ENCODE results near the gene TMED4. TPM values are rescaled to one million over a fixed set of nuclear protein-coding genes. Genes with fewer than 3 reads are reported as not detected.
"Not testable (repeated sequence)": the region's sequence is repeated elsewhere in the genome, so short reads cannot be mapped to it uniquely, and the experiment has no call there.

The TMED4 gene
- total RNA-seq, 2 donors from 2014 or later, result 97.9 to 104 TPM

GRCh38 chr7:44568771-44569560 lies 13.1 kb downstream of the TMED4 start:
- ATAC-seq, result no peak
- no peaks in the 10 kb centered on the region for H3K27me3 Mint-ChIP-seq
- H3K4me1 Mint-ChIP-seq (ENCODE audit: low read depth in 2 of 2), result peaks cover 30 to 31% of the 10 kb centered on the region in 2 donors
- peaks cover 15% of the 10 kb centered on the region for H3K36me3 Mint-ChIP-seq
- no peak overlapping the region for H3K27ac Mint-ChIP-seq
- DNase-seq (ENCODE audit: low spot score), result no peak
- H3K4me3 Mint-ChIP-seq, result no peak overlapping the region
- H3K9me3 Mint-ChIP-seq, result no peaks in the 10 kb centered on the region

GRCh38 chr7:44567884-44568283 lies 14.1 kb downstream of the TMED4 start:
- no peak for ATAC-seq
- peaks cover 19 to 26% of the 10 kb centered on the region in 2 donors for H3K4me1 Mint-ChIP-seq (ENCODE audit: low read depth in 2 of 2)
- no peaks in the 10 kb centered on the region for H3K9me3 Mint-ChIP-seq
- peak overlapping the region in 1 of 2 donors; percentile 32 for H3K27ac Mint-ChIP-seq
- peaks cover 9% of the 10 kb centered on the region for H3K36me3 Mint-ChIP-seq
- H3K4me3 Mint-ChIP-seq, result no peak overlapping the region
- no peak for DNase-seq (ENCODE audit: low spot score)
- no peaks in the 10 kb centered on the region for H3K27me3 Mint-ChIP-seq

GRCh38 chr7:44566680-44567079 lies 15.4 kb downstream of the TMED4 start:
- Mint-ChIP-seq H3K27ac (no peak overlapping the region), H3K36me3 (peaks cover 8% of the 10 kb centered on the region), H3K4me3 (no peak overlapping the region), H3K27me3 (no peaks in the 10 kb centered on the region), H3K4me1 (ENCODE audit: low read depth in 2 of 2) (peaks cover 12 to 19% of the 10 kb centered on the region in 2 donors), H3K9me3 (no peaks in the 10 kb centered on the region)
- ATAC-seq, result no peak
- DNase-seq (ENCODE audit: low spot score), result no peak

GRCh38 chr7:44565795-44566559 lies 16.1 kb downstream of the TMED4 start:
- ATAC-seq, result peak in 1 of 2 donors; percentile 7

GRCh38 chr7:44565097-44565794 lies 16.8 kb downstream of the TMED4 start:
- H3K36me3 Mint-ChIP-seq, result peaks cover 8% of the 10 kb centered on the region
- ATAC-seq (peak; percentile 75 to 79), DNase-seq (ENCODE audit: low spot score) (no peak)
- peaks cover 12 to 19% of the 10 kb centered on the region in 2 donors for H3K4me1 Mint-ChIP-seq (ENCODE audit: low read depth in 2 of 2)
- H3K27ac Mint-ChIP-seq, result peak overlapping the region in 1 of 2 donors; percentile 23
- no peaks in the 10 kb centered on the region for H3K9me3 Mint-ChIP-seq
- H3K27me3 Mint-ChIP-seq, result no peaks in the 10 kb centered on the region
- no peak overlapping the region for H3K4me3 Mint-ChIP-seq

More at GRCh38 chr7:44565795-44566559, 16.1 kb downstream of the TMED4 start:
- no peaks in the 10 kb centered on the region for H3K9me3 Mint-ChIP-seq
- H3K36me3 Mint-ChIP-seq, result peaks cover 8% of the 10 kb centered on the region
- H3K27ac Mint-ChIP-seq, result peak overlapping the region in 1 of 2 donors; percentile 23
- no peak overlapping the region for H3K4me3 Mint-ChIP-seq
- no peak for DNase-seq (ENCODE audit: low spot score)
- no peaks in the 10 kb centered on the region for H3K27me3 Mint-ChIP-seq
- H3K4me1 Mint-ChIP-seq (ENCODE audit: low read depth in 2 of 2), result peaks cover 12 to 19% of the 10 kb centered on the region in 2 donors

GRCh38 chr7:44564606-44565005 lies 17.4 kb downstream of the TMED4 start:
- DNase-seq (ENCODE audit: low spot score), result no peak
- Mint-ChIP-seq H3K4me3 (no peak overlapping the region), H3K9me3 (no peaks in the 10 kb centered on the region), H3K27me3 (no peaks in the 10 kb centered on the region), H3K4me1 (ENCODE audit: low read depth in 2 of 2) (peaks cover 12 to 19% of the 10 kb centered on the region in 2 donors), H3K36me3 (peaks cover 8% of the 10 kb centered on the region), H3K27ac (no peak overlapping the region)
- no peak for ATAC-seq

GRCh38 chr7:44563171-44563679 lies 18.8 kb downstream of the TMED4 start:
- Mint-ChIP-seq H3K27me3 (no peaks in the 10 kb centered on the region), H3K36me3 (peaks cover 8% of the 10 kb centered on the region), H3K4me1 (ENCODE audit: low read depth in 2 of 2) (peaks cover 12 to 13% of the 10 kb centered on the region in 2 donors), H3K9me3 (no peaks in the 10 kb centered on the region), H3K27ac (no peak overlapping the region), H3K4me3 (no peak overlapping the region)
- no peak for ATAC-seq
- no peak for DNase-seq (ENCODE audit: low spot score)

GRCh38 chr7:44562622-44562962 lies 19.4 kb downstream of the TMED4 start:
- H3K36me3 Mint-ChIP-seq; ATAC-seq; H3K27me3 Mint-ChIP-seq; H3K27ac Mint-ChIP-seq; H3K9me3 Mint-ChIP-seq; H3K4me3 Mint-ChIP-seq; DNase-seq (ENCODE audit: low spot score): not testable (repeated sequence)
- peaks cover 10 to 11% of the 10 kb centered on the region in 2 donors for H3K4me1 Mint-ChIP-seq (ENCODE audit: low read depth in 2 of 2)

- Mint-ChIP-seq H3K4me3 (no peak overlapping the region), H3K9me3 (no peaks in the 10 kb centered on the region), H3K36me3 (peaks cover under 1% of the 10 kb centered on the region), H3K27ac (no peak overlapping the region), H3K27me3 (peaks cover 0 to 2% of the 10 kb centered on the region in 2 donors), H3K4me1 (ENCODE audit: low read depth in 2 of 2) (peaks cover 7 to 8% of the 10 kb centered on the region in 2 donors)
- ATAC-seq (no peak), DNase-seq (ENCODE audit: low spot score) (no peak)
These were observed 19.9 kb downstream of the TMED4 start for GRCh38 chr7:44561962-44562621.

- Mint-ChIP-seq H3K9me3 (no peaks in the 10 kb centered on the region), H3K27me3 (peaks cover 0 to 2% of the 10 kb centered on the region in 2 donors), H3K27ac (no peak overlapping the region), H3K4me1 (ENCODE audit: low read depth in 2 of 2) (peaks cover 7 to 8% of the 10 kb centered on the region in 2 donors), H3K36me3 (no peaks in the 10 kb centered on the region), H3K4me3 (no peak overlapping the region)
- DNase-seq (ENCODE audit: low spot score) (no peak), ATAC-seq (no peak)
These were observed 20.6 kb downstream of the TMED4 start for GRCh38 chr7:44561481-44561880.

- H3K9me3 Mint-ChIP-seq, result no peaks in the 10 kb centered on the region
- DNase-seq (ENCODE audit: low spot score) (no peak), ATAC-seq (peak in 1 of 2 donors; percentile 37)
- peaks cover 0 to 2% of the 10 kb centered on the region in 2 donors for H3K4me1 Mint-ChIP-seq (ENCODE audit: low read depth in 2 of 2)
- peaks cover 0 to 2% of the 10 kb centered on the region in 2 donors for H3K27me3 Mint-ChIP-seq
- H3K4me3 Mint-ChIP-seq, result no peak overlapping the region
- H3K36me3 Mint-ChIP-seq, result no peaks in the 10 kb centered on the region
- H3K27ac Mint-ChIP-seq, result no peak overlapping the region
These were observed 22.5 kb downstream of the TMED4 start for GRCh38 chr7:44559485-44559884.

GRCh38 chr7:44557485-44557884 lies 24.5 kb downstream of the TMED4 start:
- H3K36me3 Mint-ChIP-seq, result no peaks in the 10 kb centered on the region
- ATAC-seq (no peak), DNase-seq (ENCODE audit: low spot score) (no peak)
- H3K27me3 Mint-ChIP-seq, result peaks cover 6 to 7% of the 10 kb centered on the region in 2 donors
- H3K9me3 Mint-ChIP-seq, result no peaks in the 10 kb centered on the region
- H3K4me1 Mint-ChIP-seq (ENCODE audit: low read depth in 2 of 2), result peaks cover 0 to 2% of the 10 kb centered on the region in 2 donors
- no peak overlapping the region for H3K27ac Mint-ChIP-seq
- no peak overlapping the region for H3K4me3 Mint-ChIP-seq

- Mint-ChIP-seq H3K4me3 (no peak overlapping the region), H3K9me3 (no peaks in the 10 kb centered on the region), H3K4me1 (ENCODE audit: low read depth in 2 of 2) (peaks cover 0 to 2% of the 10 kb centered on the region in 2 donors), H3K27ac (no peak overlapping the region), H3K27me3 (peaks cover 7 to 11% of the 10 kb centered on the region in 2 donors), H3K36me3 (no peaks in the 10 kb centered on the region)
- ATAC-seq, result no peak
- no peak for DNase-seq (ENCODE audit: low spot score)
These were observed 26.7 kb downstream of the TMED4 start for GRCh38 chr7:44555350-44555749.

Measured in natural killer cell treated with Interleukin-12 subunit alpha and Interleukin-12 subunit beta and Interleukin-15 and Interleukin-18, amount 100 ng/mL, for 72 hours (primary cell).